GM12891 (cell line): Measurements from ENCODE around the gene MLLT6.
"Not testable (repeated sequence)": the region's sequence is repeated elsewhere in the genome, so short reads cannot be mapped to it uniquely, and the experiment has no call there.

Experiments used
- DNase-seq: peaks from one replicate; pipeline ENCODE4 v3.0.0; 2011; ENCODE audit warnings: low spot score; ENCODE audit not compliant: insufficient read length
- FAIRE-seq: peaks from 2 replicates; lab custom pipeline; 2011; peaks lifted over from hg19 to GRCh38; lab: Jason Lieb, UNC
- PAX5 ChIP-seq: IDR thresholded peaks from 2 replicates; pipeline ENCODE4 v1.6.1; 2011; ENCODE audit warnings: low read length, moderate library complexity, mild to moderate bottlenecking; ENCODE audit not compliant: insufficient read depth, severe bottlenecking
- POLR2A ChIP-seq: IDR thresholded peaks from 2 replicates; pipeline ENCODE4 v1.6.1; 2011; ENCODE audit warnings: low read depth, low read length, control low read depth
- POLR2AphosphoS5 ChIP-seq: IDR thresholded peaks from 2 replicates; pipeline ENCODE4 v1.6.1; 2011; ENCODE audit warnings: low read depth, low read length, control low read depth
- POU2F2 ChIP-seq: IDR thresholded peaks from 2 replicates; pipeline ENCODE4 v1.6.1; 2011; ENCODE audit warnings: low read depth, mild to moderate bottlenecking, control low read depth, low read length, moderate library complexity
- SPI1 ChIP-seq: IDR thresholded peaks from 2 replicates; pipeline ENCODE4 v1.6.1; 2011; ENCODE audit warnings: low read depth, low read length, control low read depth
- TAF1 ChIP-seq: IDR thresholded peaks from 2 replicates; pipeline ENCODE4 v1.6.1; 2011; ENCODE audit warnings: low read depth, low read length, control low read depth

The MLLT6 gene

DNA sequence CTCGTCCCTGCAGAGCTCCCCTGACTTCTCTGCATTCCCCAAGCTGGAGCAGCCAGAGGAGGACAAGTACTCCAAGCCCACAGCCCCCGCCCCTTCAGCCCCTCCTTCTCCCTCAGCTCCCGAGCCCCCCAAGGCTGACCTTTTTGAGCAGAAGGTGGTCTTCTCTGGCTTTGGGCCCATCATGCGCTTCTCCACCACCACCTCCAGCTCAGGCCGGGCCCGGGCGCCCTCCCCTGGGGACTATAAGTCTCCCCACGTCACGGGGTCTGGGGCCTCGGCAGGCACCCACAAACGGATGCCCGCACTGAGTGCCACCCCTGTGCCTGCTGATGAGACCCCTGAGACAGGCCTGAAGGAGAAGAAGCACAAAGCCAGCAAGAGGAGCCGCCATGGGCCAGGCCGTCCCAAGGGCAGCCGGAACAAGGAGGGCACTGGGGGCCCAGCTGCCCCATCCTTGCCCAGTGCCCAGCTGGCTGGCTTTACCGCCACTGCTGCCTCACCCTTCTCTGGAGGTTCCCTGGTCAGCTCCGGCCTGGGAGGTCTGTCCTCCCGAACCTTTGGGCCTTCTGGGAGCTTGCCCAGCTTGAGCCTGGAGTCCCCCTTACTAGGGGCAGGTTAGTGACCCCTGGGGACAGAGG lies 11.4 kb downstream of the MLLT6 start:
- FAIRE-seq (no peak), DNase-seq (no peak)
- no peak for TF ChIP-seq POLR2AphosphoS5
- TF ChIP-seq POU2F2: no peak
- TF ChIP-seq SPI1: no peak
- TF ChIP-seq PAX5: no peak
- no peak for TF ChIP-seq TAF1
- TF ChIP-seq POLR2A: no peak

DNA sequence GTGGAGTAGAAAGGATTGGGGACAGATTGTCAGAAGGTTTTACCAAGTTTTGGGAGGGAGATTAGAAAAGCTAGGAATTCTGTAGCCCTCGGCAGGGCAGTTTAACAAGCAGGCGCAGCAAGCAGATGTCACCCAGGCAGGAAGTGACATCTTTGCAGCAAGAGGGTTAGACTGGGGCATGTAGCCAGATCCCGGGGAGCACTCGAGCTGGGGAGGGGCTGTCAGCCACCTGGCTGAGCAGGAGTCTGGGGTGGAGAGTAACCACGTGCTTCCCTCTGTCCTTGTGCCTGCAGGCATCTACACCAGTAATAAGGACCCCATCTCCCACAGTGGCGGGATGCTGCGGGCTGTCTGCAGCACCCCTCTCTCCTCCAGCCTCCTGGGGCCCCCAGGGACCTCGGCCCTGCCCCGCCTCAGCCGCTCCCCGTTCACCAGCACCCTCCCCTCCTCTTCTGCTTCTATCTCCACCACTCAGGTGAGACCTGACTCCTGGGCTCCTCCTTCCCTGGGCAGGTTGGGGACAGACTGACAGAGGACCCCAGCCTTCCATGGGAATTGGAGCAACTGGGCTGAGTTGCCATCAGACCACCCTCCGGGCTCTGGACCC lies 12.2 kb downstream of the MLLT6 start:
- no peak for DNase-seq
- no peak for TF ChIP-seq POLR2AphosphoS5
- no peak for TF ChIP-seq PAX5
- TF ChIP-seq POU2F2: no peak
- no peak for TF ChIP-seq POLR2A
- no peak for TF ChIP-seq TAF1
- no peak for TF ChIP-seq SPI1
- no peak for FAIRE-seq

DNA sequence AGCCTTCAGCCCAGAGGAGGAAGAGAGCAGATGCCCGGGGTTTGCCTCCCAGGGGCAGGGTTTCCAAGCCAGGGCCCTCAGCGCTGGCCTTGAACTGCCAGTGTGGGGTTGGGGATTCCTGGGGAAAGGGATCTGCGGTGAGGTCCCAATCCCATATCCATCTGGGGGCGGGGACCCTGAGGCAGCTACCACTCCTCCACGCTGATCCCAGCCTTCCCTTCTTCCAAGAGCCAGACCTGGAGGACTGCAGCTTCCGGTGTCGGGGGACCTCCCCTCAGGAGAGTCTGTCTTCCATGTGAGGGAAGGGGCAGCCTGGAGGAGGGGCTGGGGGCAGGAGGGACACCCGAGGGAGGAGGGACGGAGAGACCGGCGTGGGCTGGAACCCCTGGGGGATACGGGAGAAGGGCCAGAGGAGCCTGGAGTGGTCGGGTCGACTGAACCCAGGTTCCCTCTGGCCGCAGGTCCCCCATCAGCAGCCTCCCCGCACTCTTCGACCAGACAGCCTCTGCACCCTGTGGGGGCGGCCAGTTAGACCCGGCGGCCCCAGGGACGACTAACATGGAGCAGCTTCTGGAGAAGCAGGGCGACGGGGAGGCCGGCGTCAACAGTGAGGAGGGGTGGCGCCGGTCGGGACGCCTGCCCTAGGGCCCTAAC lies 14.3 kb downstream of the MLLT6 start:
- TF ChIP-seq POLR2AphosphoS5 (no peak), PAX5 (no peak), TAF1 (no peak), POLR2A (no peak), POU2F2 (no peak)
- FAIRE-seq (no peak), DNase-seq (no peak)

DNA sequence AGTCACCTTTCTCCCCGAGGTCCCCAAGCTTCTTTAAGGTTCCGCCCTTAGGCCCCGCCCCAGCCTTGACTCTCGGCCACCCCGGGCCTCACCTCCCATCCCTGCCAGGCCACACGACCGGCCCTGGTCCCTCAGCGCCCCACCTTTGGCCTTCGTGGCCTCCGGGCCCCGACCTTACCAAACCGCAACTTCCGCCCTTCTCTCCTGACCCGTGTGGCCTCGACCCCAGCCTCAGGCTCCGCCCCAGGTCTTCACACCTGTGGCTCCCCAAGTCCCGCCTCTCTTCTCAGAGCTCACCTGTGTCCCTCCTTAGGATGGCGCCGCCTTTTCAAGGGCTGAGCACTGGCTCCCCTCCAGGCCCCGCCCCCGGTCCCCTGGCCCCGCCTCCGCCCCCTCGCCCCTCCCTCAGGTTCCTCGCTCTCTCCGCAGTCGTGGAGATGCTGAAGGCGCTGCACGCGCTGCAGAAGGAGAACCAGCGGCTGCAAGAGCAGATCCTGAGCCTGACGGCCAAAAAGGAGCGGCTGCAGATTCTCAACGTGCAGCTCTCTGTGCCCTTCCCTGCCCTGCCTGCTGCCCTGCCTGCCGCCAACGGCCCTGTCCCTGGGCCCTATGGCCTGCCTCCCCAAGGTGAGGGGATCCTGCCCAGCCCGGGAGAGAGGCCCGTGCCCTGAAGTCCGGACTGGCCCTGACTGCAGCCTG lies 15.0 kb downstream of the MLLT6 start:
- DNase-seq (no peak), FAIRE-seq (no peak)
- TF ChIP-seq POU2F2: no peak
- no peak for TF ChIP-seq PAX5

DNA sequence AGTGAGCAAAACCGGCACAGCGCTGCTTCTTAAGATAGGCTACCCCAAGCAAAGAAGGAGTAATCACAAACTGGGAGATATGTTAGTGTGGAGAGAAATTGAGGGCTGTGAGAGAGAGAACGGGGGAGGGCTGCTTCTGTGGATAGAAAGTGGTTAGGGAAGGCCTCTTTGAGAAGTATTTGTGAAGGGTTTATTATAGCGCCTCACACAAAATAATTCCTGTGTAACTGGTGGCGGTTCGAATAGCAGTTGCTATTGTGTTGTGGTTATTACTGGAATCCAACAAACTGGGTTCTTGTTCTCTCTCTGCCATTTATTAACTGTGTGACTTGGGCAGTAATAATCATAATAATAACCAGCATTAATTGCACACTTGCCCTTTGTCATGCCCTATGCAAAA lies 15.9 kb downstream of the MLLT6 start:
- no peak for DNase-seq
- no peak for TF ChIP-seq TAF1
- TF ChIP-seq POLR2A: no peak
- no peak for TF ChIP-seq SPI1
- TF ChIP-seq PAX5: no peak
- no peak for TF ChIP-seq POLR2AphosphoS5
- no peak for TF ChIP-seq POU2F2
- no peak for FAIRE-seq

DNA sequence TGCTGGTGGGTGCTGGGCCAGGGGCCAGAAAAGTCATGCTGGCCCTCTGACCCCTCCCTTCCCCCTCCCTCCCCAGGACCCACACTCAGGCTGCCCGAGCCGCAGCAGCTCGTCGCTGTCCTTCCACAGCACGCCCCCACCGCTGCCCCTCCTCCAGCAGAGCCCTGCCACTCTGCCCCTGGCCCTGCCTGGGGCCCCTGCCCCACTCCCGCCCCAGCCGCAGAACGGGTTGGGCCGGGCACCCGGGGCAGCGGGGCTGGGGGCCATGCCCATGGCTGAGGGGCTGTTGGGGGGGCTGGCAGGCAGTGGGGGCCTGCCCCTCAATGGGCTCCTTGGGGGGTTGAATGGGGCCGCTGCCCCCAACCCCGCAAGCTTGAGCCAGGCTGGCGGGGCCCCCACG lies 16.7 kb downstream of the MLLT6 start:
- DNase-seq: no peak
- FAIRE-seq: no peak
- TF ChIP-seq TAF1 (no peak), POLR2A (no peak), POU2F2 (no peak), SPI1 (no peak), POLR2AphosphoS5 (no peak), PAX5 (no peak)

DNA sequence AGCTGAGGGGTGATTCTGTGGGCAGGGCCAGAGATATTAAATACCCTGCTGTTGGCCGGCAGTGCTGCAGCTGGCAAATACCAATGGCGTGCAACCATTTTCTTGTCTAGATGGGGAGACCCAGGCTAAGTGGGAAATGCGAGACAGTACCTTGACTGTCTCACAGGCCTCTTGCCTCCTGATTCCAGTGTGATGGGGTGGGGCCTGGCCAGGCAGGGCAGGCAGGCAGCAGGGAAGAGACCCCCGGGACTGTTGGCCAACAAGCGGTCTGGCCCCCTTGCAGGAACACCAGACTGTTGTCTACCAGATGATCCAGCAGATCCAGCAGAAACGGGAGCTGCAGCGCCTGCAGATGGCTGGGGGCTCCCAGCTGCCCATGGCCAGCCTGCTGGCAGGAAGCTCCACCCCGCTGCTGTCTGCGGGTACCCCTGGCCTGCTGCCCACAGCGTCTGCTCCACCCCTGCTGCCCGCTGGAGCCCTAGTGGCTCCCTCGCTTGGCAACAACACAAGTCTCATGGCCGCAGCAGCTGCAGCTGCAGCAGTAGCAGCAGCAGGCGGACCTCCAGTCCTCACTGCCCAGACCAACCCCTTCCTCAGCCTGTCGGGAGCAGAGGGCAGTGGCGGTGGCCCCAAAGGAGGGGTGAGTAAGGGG lies 19.4 kb downstream of the MLLT6 start:
- DNase-seq (no peak), FAIRE-seq (no peak)
- TF ChIP-seq POU2F2 (no peak), POLR2AphosphoS5 (no peak), SPI1 (no peak), PAX5 (no peak), POLR2A (no peak), TAF1 (no peak)

DNA sequence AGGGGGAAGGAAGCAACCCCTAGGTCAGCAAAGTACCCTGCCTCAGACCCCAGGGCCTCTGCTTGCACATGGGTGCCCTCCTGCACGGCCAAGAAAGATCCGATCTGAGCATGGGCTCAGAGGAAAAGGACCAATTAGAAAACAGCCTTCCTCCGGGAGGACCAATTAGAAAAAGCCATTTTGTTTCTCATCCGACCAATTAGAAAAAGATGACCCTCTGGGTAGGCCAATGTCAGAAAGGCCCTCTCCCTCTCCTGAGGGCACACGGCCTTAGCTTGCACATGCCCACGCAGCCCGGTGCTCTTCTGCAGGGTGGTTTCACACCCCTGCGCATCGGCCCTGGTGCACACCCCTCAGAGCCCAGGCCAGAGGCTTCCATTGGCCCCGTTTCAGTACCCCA lies 20.0 kb downstream of the MLLT6 start:
- DNase-seq: no peak

DNA sequence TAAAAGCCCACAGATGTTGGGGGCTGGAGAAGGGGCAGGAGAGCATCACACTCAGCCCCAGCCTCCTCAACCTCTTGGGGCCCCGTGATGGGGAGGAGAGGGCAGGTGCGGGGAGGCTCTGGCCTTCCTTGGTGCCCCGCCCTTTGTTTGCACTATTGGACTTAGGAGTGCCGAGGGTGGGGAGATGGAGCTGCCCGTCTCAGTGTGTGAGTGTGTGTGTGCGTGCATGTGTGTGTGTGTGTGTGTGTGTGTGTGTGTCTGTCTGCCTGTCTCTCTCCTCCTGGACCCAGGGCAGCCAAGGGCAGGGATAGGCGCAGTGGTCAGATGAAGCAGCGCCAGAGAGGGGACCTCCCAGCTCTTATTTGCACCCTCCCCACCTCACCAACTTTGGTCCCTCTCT lies 21.1 kb downstream of the MLLT6 start:
- not testable (repeated sequence) for DNase-seq, FAIRE-seq

More for the DNA sequence above, 20.0 kb downstream of the MLLT6 start:
- no peak for FAIRE-seq
- TF ChIP-seq POU2F2 (no peak), TAF1 (no peak), PAX5 (no peak), POLR2A (no peak), SPI1 (no peak), POLR2AphosphoS5 (no peak)
